ENCODE results near the gene PKNOX2. TPM values are rescaled to one million over a fixed set of nuclear protein-coding genes. Genes with fewer than 3 reads are reported as not detected.

The PKNOX2 gene
- polyA plus RNA-seq, 2 of the 4 experiments (the other 2 are of a cell fraction) = not detected

DNA sequence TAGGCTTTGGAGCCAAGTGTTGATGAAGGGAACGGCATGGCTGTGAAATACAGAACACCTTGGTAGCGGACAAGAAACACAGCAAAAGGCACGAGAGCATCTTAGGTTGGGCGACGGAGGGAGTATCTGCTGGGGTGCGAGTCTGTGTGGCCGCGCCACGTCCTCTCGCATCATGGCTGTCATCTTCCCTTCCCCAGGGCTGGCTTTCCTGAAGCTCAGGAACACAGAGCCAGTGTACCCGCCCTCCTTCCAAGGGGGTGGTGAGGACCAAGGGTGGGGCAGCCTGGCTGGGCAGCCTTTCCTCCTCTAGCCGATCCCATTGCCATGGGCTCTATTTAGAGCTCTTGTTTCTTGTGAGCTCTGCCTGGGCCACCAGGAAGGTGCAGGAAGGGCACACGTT, 177.1 kb downstream of the PKNOX2 start (continued):
- no peak for TF ChIP-seq SREBF2 (IDR thresholded peaks at IDR 0.05)
- TF ChIP-seq, protein P1, sequence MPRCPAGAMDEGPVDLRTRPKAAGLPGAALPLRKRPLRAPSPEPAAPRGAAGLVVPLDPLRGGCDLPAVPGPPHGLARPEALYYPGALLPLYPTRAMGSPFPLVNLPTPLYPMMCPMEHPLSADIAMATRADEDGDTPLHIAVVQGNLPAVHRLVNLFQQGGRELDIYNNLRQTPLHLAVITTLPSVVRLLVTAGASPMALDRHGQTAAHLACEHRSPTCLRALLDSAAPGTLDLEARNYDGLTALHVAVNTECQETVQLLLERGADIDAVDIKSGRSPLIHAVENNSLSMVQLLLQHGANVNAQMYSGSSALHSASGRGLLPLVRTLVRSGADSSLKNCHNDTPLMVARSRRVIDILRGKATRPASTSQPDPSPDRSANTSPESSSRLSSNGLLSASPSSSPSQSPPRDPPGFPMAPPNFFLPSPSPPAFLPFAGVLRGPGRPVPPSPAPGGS (IDR thresholded peaks at IDR 0.05) = no peak
- TF ChIP-seq POLR2AphosphoS2 (conservative IDR thresholded peaks at IDR 0.05; ENCODE audit: low read length) = no peak
- no peak for TF ChIP-seq TP53 (CRISPR knock-in tag; IDR thresholded peaks at IDR 0.05)
- TF ChIP-seq ZNF302 (CRISPR knock-in tag; IDR thresholded peaks at IDR 0.05) = no peak
- no peak for TF ChIP-seq NFE2L2 (conservative IDR thresholded peaks at IDR 0.05; ENCODE audit: low read length)

DNA sequence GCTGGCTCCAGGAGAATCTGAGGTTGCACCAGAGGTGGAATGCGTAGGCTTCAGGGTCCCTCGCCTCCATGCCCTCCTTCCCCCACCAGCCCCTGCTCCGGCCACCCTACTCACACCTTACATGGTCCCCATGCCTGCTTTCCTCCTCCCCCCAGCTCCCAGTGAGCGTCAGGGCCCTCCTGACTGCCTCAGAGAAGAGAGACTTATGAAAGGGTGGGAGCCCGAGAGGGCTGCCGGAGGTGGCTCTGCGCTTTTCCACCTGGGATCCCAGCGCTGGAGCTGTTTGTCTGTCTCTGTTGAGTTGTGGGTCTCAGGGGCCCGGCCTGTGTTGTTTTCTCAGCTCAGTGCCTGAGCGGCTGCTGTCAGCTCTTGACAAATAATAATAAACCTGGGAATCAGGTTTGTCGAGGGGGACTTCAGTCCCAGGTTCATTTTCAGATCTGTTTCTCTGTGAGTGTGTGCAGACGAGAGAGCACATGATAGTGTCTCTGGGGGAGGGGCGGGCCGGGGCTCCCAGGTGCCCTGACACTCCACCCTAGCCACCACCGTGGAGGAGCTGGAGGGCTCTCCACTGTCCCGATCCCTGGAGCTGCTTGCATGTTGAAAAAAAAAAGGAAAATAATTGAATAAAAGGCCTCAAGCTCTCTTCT, 177.9 kb downstream of the PKNOX2 start:
- Histone ChIP-seq H3K4me1 (no peaks in the 10 kb centered on the region), H3K27ac (no peak overlapping the region), H3K4me3 (no peak overlapping the region), H3K4me2 (no peak overlapping the region), H3K9me3 (no peaks in the 10 kb centered on the region)
- POLR2A ChIA-PET = no interaction called here
- CTCF ChIA-PET = interaction anchor here (0.7 to 1.9 kb wide), 2 partner anchors 9 to 22 kb away, joined by 3 to 8 read pairs; no protein-coding TSS in a partner anchor
- WGBS (ENCODE audit: missing lambda C conversion rate) = 48% methylated on average over 12 of the region's 16 CpGs
- DNase-seq (ENCODE audit: low read depth in 1 of 2, low spot score in 1 of 2) (no peak), FAIRE-seq (no peak), ATAC-seq (no peak)
- TF ChIP-seq, protein P2, sequence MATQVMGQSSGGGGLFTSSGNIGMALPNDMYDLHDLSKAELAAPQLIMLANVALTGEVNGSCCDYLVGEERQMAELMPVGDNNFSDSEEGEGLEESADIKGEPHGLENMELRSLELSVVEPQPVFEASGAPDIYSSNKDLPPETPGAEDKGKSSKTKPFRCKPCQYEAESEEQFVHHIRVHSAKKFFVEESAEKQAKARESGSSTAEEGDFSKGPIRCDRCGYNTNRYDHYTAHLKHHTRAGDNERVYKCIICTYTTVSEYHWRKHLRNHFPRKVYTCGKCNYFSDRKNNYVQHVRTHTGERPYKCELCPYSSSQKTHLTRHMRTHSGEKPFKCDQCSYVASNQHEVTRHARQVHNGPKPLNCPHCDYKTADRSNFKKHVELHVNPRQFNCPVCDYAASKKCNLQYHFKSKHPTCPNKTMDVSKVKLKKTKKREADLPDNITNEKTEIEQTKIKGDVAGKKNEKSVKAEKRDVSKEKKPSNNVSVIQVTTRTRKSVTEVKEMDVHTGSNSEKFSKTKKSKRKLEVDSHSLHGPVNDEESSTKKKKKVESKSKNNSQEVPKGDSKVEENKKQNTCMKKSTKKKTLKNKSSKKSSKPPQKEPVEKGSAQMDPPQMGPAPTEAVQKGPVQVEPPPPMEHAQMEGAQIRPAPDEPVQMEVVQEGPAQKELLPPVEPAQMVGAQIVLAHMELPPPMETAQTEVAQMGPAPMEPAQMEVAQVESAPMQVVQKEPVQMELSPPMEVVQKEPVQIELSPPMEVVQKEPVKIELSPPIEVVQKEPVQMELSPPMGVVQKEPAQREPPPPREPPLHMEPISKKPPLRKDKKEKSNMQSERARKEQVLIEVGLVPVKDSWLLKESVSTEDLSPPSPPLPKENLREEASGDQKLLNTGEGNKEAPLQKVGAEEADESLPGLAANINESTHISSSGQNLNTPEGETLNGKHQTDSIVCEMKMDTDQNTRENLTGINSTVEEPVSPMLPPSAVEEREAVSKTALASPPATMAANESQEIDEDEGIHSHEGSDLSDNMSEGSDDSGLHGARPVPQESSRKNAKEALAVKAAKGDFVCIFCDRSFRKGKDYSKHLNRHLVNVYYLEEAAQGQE (IDR thresholded peaks at IDR 0.05) = no peak
- TF ChIP-seq EHMT2 (IDR thresholded peaks at IDR 0.05; ENCODE audit: low read depth) (no peak), EP300 (IDR thresholded peaks at IDR 0.05) (no peak), HDAC2 (IDR thresholded peaks at IDR 0.05) (no peak), EHF (CRISPR knock-in tag; IDR thresholded peaks at IDR 0.05) (no peak), RNF2 (IDR thresholded peaks at IDR 0.05; ENCODE audit: borderline replicate concordance, low read depth) (no peak), KDM5A (IDR thresholded peaks at IDR 0.05) (no peak), TFCP2L1 (CRISPR knock-in tag; IDR thresholded peaks at IDR 0.05) (no peak), ZSCAN20 (CRISPR knock-in tag; IDR thresholded peaks at IDR 0.05) (no peak)
- TF ChIP-seq, protein P3, sequence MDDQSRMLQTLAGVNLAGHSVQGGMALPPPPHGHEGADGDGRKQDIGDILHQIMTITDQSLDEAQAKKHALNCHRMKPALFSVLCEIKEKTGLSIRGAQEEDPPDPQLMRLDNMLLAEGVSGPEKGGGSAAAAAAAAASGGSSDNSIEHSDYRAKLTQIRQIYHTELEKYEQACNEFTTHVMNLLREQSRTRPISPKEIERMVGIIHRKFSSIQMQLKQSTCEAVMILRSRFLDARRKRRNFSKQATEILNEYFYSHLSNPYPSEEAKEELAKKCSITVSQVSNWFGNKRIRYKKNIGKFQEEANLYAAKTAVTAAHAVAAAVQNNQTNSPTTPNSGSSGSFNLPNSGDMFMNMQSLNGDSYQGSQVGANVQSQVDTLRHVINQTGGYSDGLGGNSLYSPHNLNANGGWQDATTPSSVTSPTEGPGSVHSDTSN (IDR thresholded peaks at IDR 0.05) = no peak
- TF ChIP-seq, protein P4, sequence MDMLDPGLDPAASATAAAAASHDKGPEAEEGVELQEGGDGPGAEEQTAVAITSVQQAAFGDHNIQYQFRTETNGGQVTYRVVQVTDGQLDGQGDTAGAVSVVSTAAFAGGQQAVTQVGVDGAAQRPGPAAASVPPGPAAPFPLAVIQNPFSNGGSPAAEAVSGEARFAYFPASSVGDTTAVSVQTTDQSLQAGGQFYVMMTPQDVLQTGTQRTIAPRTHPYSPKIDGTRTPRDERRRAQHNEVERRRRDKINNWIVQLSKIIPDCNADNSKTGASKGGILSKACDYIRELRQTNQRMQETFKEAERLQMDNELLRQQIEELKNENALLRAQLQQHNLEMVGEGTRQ (IDR thresholded peaks at IDR 0.05) = no peak
- TF ChIP-seq, protein P5, sequence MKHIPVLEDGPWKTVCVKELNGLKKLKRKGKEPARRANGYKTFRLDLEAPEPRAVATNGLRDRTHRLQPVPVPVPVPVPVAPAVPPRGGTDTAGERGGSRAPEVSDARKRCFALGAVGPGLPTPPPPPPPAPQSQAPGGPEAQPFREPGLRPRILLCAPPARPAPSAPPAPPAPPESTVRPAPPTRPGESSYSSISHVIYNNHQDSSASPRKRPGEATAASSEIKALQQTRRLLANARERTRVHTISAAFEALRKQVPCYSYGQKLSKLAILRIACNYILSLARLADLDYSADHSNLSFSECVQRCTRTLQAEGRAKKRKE (CRISPR knock-in tag; IDR thresholded peaks at IDR 0.05; ENCODE audit: low read depth) = no peak

Data from A549 (cell line).